Naive thymus-derived CD4-positive, alpha-beta T cell (primary cell): ENCODE data around the gene SOCS6. TPM values are rescaled to one million over a fixed set of nuclear protein-coding genes. Genes with fewer than 3 reads are reported as not detected.
"Not testable (repeated sequence)": the region's sequence is repeated elsewhere in the genome, so short reads cannot be mapped to it uniquely, and the experiment has no call there.

Experiments
- ATAC-seq: fragments of 150-1000 bp; cut with Tn5 transposase; 2 replicates; pipeline ENCODE4 v1.10.0; 2021; ENCODE audit warnings: mild to moderate bottlenecking, moderate library complexity
- CTCF ChIA-PET: fragments of 350-600 bp; sonication (Branson Sonifier 250); formaldehyde crosslinking; loops from one replicate; lab custom pipeline; 2021; ENCODE audit warnings: antibody characterized with exemption; lab: Charles Lee
- POLR2A ChIA-PET: fragments of 350-600 bp; sonication (Branson Sonifier 250); formaldehyde crosslinking; loops from one replicate; lab custom pipeline; 2021; ENCODE audit warnings: antibody characterized with exemption, inconsistent platforms; lab: Charles Lee
- DNase-seq, 9 donors: peaks; one replicate each; pipeline versions ENCODE4 v3.0.0 to v3.0.0-alpha.2; 2020 to 2022; ENCODE audit warnings: mixed read lengths in 1 of 9
- H3K27ac ChIP-seq: one replicate; pipeline ENCODE4 v1.7.0; 2013; ENCODE audit warnings: mild to moderate bottlenecking, low read depth, low read length, moderate library complexity
- H3K27me3 ChIP-seq, 2 donors: one replicate each; pipeline ENCODE4 v1.7.0; 2013; ENCODE audit warnings: low read length in 2 of 2, mild to moderate bottlenecking in 2 of 2, moderate library complexity in 2 of 2; ENCODE audit not compliant: control insufficient read depth in 2 of 2, insufficient read depth in 2 of 2
- H3K36me3 ChIP-seq, 3 experiments: 1 replicate in 2 of 3; 2 replicates in 1 of 3; pipeline ENCODE4 v1.7.0; 2013; ENCODE audit warnings: low read length in 3 of 3, mild to moderate bottlenecking in 3 of 3, moderate library complexity in 1 of 3; ENCODE audit not compliant: insufficient read depth in 3 of 3, control insufficient read depth in 2 of 3
- H3K4me1 ChIP-seq, 2 donors: one replicate each; pipeline ENCODE4 v1.7.0; 2013; ENCODE audit warnings: low read length in 2 of 2, mild to moderate bottlenecking in 2 of 2, moderate library complexity in 1 of 2; ENCODE audit not compliant: control insufficient read depth in 2 of 2, insufficient read depth in 2 of 2
- H3K4me3 ChIP-seq: 2 replicates; pipeline ENCODE4 v1.7.0; 2013; ENCODE audit warnings: mild to moderate bottlenecking, low read length
- H3K9me3 ChIP-seq, 3 experiments: 1 replicate in 2 of 3; 2 replicates in 1 of 3; pipeline ENCODE4 v1.7.0; 2013; ENCODE audit warnings: low read length in 3 of 3; ENCODE audit not compliant: control insufficient read depth in 2 of 3
- H3K27ac Mint-ChIP-seq, 9 donors: one replicate each; pipeline ENCODE4 v1.8.0; 2020 to 2022; ENCODE audit warnings: mixed read lengths in 9 of 9, mild to moderate bottlenecking in 8 of 9, moderate library complexity in 5 of 9, inconsistent platforms in 2 of 9
- H3K27me3 Mint-ChIP-seq, 5 donors: one replicate each; pipeline ENCODE4 v1.8.0; 2021 to 2022; ENCODE audit warnings: mixed read lengths in 5 of 5, mild to moderate bottlenecking in 1 of 5
- H3K36me3 Mint-ChIP-seq, 5 donors: one replicate each; pipeline ENCODE4 v1.8.0; 2020 to 2022; ENCODE audit warnings: mixed read lengths in 5 of 5, mild to moderate bottlenecking in 3 of 5, inconsistent platforms in 1 of 5
- H3K4me1 Mint-ChIP-seq, 7 donors: one replicate each; pipeline ENCODE4 v1.8.0; 2020 to 2022; ENCODE audit warnings: mixed read lengths in 7 of 7, mild to moderate bottlenecking in 3 of 7, inconsistent platforms in 1 of 7
- H3K4me3 Mint-ChIP-seq, 10 donors: one replicate each; pipeline ENCODE4 v1.8.0; 2020 to 2022; ENCODE audit warnings: mild to moderate bottlenecking in 10 of 10, mixed read lengths in 10 of 10, moderate library complexity in 6 of 10, inconsistent platforms in 2 of 10
- H3K9me3 Mint-ChIP-seq, 11 donors: one replicate each; pipeline ENCODE4 v1.8.0; 2020 to 2022; ENCODE audit warnings: mixed read lengths in 11 of 11, mild to moderate bottlenecking in 4 of 11, inconsistent platforms in 1 of 11, moderate library complexity in 1 of 11
- intact Hi-C, 2 donors: fragments of 100-400 bp; cut with micrococcal nuclease; formaldehyde crosslinking; loops; one replicate each; pipeline ENCODE4 v1.15.1; 2023
- polyA plus RNA-seq, 2 donors: library from polyadenylated mRNA; unstranded; fragments of 300-500 nt; fragmentation: Illumina TruSeq; gene quantifications; one replicate each; pipeline ENCODE4 v1.2.3, GENCODE V29; 2021
- total RNA-seq, 6 experiments: library from RNA in 5 of 6; stranded (reverse) in 5 of 6; gene quantifications; 1 replicate in 5 of 6; 2 replicates in 1 of 6; pipeline ENCODE4 v1.2.3 and lab custom pipeline; 2021 to 2026

SOCS6 gene, protein sequence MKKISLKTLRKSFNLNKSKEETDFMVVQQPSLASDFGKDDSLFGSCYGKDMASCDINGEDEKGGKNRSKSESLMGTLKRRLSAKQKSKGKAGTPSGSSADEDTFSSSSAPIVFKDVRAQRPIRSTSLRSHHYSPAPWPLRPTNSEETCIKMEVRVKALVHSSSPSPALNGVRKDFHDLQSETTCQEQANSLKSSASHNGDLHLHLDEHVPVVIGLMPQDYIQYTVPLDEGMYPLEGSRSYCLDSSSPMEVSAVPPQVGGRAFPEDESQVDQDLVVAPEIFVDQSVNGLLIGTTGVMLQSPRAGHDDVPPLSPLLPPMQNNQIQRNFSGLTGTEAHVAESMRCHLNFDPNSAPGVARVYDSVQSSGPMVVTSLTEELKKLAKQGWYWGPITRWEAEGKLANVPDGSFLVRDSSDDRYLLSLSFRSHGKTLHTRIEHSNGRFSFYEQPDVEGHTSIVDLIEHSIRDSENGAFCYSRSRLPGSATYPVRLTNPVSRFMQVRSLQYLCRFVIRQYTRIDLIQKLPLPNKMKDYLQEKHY
- 1 to 10 TPM; 1.8 to 4.6 (median 4.2) TPM for total RNA-seq
- 1 to 10 TPM in 1 of 2 donors, under 1 TPM in 1; 0.52 to 1.4 TPM for polyA plus RNA-seq
- 4.4 reads per million, percentile 22 among the genes with 10 or more reads in this experiment for total RNA-seq (lab: John Stamatoyannopoulos, UW)

DNA sequence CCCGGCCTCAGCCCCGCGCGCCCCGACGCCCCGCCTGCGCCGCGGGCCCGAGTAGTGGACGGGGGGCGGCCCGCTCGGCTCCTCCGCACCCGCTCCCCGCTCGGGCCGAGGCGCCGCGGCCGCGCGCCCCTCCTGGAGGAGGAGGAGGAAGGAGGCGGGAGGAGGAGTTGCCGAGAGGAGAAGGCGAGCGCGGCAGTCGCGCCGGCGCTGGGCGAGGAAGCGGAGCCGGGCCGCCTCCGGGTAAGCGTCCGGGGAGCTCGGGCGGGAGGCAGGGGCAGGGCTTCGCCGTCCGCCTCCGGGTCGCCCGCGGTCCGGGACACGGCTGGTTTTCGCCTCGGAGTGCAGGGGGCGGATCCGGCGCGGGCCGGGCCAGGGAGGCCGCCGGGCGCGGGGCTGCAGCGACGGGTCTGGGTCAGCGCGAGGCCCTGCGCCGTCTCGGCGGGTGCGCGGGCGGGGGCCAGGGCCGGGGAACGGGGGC is at the start of gene SOCS6:
Gene SOCS6 (plus strand): TSS at position 195 of the 478 bp plus-strand sequence. CDS start 35,624 bp downstream, outside the sequence.
- peaks cover 13 to 57% (median 41%) of the 10 kb centered on the region in 5 donors for H3K27me3 Mint-ChIP-seq
- Histone ChIP-seq H3K27ac (no peak within 1 kb of the TSS), H3K36me3 (no peaks in the 10 kb centered on the region), H3K4me3 (peak within 1 kb of the TSS; percentile 48), H3K4me1 (no peaks in the 10 kb centered on the region), H3K27me3 (no peaks in the 10 kb centered on the region), H3K9me3 (no peaks in the 10 kb centered on the region)
- ATAC-seq (peak; percentile 67), DNase-seq (peak in 7 of 9 donors; percentile 12 to 63 (median 26))
- H3K27ac Mint-ChIP-seq: peak within 1 kb of the TSS in 7 of 9 donors; percentile 4 to 92 (median 46)
- H3K9me3 Mint-ChIP-seq: peaks cover 0 to 8% (median 0%) of the 10 kb centered on the region in 11 donors
- peaks cover 0 to 5% (median 0%) of the 10 kb centered on the region in 5 donors for H3K36me3 Mint-ChIP-seq
- ChIA-PET CTCF (no interaction called here), POLR2A (no interaction called here)
- peak within 1 kb of the TSS; percentile 84 to 93 (median 88) for H3K4me3 Mint-ChIP-seq
- H3K4me1 Mint-ChIP-seq: peaks cover 10 to 29% (median 26%) of the 10 kb centered on the region in 7 donors
- intact Hi-C loops: loop anchor here (2.0 to 10.0 kb wide), 2 partner anchors 84 to 146 kb away; partner anchors contain the start of gene RTTN (in 2 of the 2)

DNA sequence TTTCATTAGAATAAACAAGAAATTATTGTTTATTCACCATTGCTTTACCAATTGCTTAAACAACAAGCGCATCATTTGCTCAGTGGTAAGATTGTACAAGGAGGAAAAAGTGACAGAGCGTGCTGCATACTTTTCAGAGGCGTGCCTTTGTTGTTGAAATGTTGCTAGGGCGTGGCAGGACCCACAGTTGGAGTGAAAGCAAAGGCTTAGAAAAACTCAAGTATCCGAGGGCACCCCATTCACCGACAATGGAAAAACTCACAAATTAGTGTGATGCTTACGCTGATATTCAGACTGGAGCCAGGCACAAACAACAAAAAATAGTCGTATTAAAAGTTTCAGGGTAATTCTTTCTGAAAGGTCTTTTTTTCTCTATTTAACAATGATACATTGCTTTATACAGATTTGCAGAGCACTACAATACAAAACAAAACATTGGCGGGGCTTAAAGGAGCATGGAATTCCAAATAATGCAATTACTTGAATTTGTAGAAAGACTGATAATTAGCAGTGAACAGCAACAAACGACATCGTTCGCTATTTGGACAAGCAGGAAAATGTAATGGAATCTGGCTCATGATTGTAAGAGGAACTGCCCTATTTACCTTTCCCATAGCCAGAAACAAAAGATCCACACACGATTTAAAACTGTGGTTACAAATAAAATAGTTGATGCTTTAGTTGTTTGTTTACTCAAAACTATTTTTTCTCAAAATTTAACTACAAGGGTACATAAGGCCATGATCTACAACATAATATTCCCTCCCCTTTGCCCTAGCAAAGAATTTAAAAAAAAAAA is 45.5 kb upstream of the SOCS6 start:
- Mint-ChIP-seq H3K4me1 (no peaks in the 10 kb centered on the region), H3K9me3 (peaks cover 0 to 7% (median 0%) of the 10 kb centered on the region in 11 donors), H3K27me3 (peaks cover 0 to 20% (median 13%) of the 10 kb centered on the region in 5 donors), H3K36me3 (no peaks in the 10 kb centered on the region), H3K27ac (no peak overlapping the region), H3K4me3 (no peak overlapping the region)
- Histone ChIP-seq H3K4me1 (no peaks in the 10 kb centered on the region), H3K27me3 (no peaks in the 10 kb centered on the region), H3K36me3 (no peaks in the 10 kb centered on the region), H3K9me3 (no peaks in the 10 kb centered on the region), H3K27ac (no peak overlapping the region), H3K4me3 (no peak overlapping the region)
- no peak for ATAC-seq
- intact Hi-C loops: no loop called here
- ChIA-PET POLR2A (no interaction called here), CTCF (no interaction called here)
- DNase-seq: no peak

DNA sequence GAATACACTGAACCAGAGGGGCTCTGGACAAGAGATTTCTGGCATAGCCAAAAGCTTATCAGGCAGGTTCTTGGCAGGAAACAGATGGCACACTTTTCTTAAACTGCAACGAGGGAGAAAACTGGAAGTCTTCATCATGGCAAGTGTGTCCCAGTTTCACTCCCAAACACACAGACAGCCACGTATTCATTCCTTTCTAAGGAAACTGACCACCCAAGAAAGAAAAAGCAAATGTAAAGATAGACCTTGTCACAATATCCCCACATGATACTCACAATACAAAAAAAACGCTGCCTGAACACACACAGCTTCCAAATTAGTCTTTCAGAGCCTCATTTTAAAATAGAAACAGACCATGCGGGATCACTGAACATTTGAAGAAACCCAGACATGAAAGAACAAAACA is 42.8 kb upstream of the SOCS6 start:
- Histone ChIP-seq H3K36me3 (no peaks in the 10 kb centered on the region), H3K4me3 (no peak overlapping the region), H3K9me3 (no peaks in the 10 kb centered on the region), H3K27me3 (no peaks in the 10 kb centered on the region), H3K27ac (no peak overlapping the region), H3K4me1 (no peaks in the 10 kb centered on the region)
- intact Hi-C loops: no loop called here
- Mint-ChIP-seq H3K36me3 (no peaks in the 10 kb centered on the region), H3K4me3 (no peak overlapping the region), H3K4me1 (no peaks in the 10 kb centered on the region), H3K9me3 (peaks cover 0 to 4% (median 0%) of the 10 kb centered on the region in 11 donors), H3K27me3 (peaks cover 0 to 6% (median 0%) of the 10 kb centered on the region in 5 donors), H3K27ac (no peak overlapping the region)
- ChIA-PET POLR2A (no interaction called here), CTCF (no interaction called here)
- DNase-seq (no peak), ATAC-seq (no peak)

DNA sequence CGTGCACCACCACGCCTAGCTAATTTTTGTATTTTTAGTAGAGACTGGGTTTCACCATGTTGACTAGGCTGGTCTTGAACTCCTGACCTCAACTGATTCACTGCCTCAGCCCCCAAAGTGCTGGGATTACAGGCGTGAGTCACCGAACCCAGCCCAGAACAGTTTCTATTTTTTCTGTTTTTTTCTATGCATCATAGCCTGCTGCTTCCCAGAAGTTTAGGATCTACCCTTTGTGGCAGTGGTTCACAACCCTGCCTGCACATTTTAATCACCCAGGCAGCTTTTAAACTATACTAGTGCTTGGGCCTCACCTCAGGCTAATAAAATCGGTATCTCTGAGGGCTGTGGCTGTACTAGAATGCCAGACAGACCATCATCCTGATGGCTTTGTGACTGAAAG is 39.7 kb upstream of the SOCS6 start:
- no peak overlapping the region for H3K27ac ChIP-seq
- intact Hi-C loops: no loop called here
- H3K27ac Mint-ChIP-seq: no peak overlapping the region
- no peaks in the 10 kb centered on the region for H3K36me3 Mint-ChIP-seq
- ATAC-seq (no peak), DNase-seq (no peak)
- ChIA-PET CTCF (no interaction called here), POLR2A (no interaction called here)
- H3K4me1 ChIP-seq: no peaks in the 10 kb centered on the region
- H3K4me3 Mint-ChIP-seq: no peak overlapping the region
- H3K36me3 ChIP-seq: no peaks in the 10 kb centered on the region
- H3K4me1 Mint-ChIP-seq: no peaks in the 10 kb centered on the region
- H3K9me3 ChIP-seq: no peaks in the 10 kb centered on the region
- H3K27me3 Mint-ChIP-seq: peaks cover 0 to 6% (median 0%) of the 10 kb centered on the region in 5 donors
- H3K27me3 ChIP-seq: no peaks in the 10 kb centered on the region
- peaks cover 0 to 1% (median 0%) of the 10 kb centered on the region in 11 donors for H3K9me3 Mint-ChIP-seq
- H3K4me3 ChIP-seq: no peak overlapping the region

DNA sequence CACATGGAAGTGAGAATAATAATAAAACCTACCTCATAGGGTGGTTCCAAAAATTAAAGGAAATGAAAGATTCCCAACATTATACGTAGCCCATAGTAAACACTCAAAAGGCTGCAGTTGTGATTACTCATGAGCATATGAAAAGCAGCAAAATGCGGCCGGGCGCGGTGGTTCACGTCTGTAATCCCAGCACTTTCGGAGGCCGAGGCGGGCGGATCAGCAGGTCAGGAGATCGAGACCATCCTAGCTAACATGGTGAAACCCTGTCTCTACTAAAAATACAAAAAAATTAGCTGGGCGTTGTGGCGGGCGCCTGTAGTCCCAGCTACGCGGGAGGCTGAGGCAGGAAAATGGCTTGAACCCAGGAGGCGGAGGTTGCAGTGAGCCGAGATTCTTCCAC is 39.0 kb upstream of the SOCS6 start:
- H3K27me3 Mint-ChIP-seq, H3K4me1 ChIP-seq, H3K27me3 ChIP-seq, H3K27ac Mint-ChIP-seq, DNase-seq, H3K36me3 ChIP-seq, CTCF ChIA-PET, H3K9me3 Mint-ChIP-seq, H3K9me3 ChIP-seq, H3K4me3 Mint-ChIP-seq, intact Hi-C loops, H3K36me3 Mint-ChIP-seq, H3K4me1 Mint-ChIP-seq, ATAC-seq, POLR2A ChIA-PET, H3K4me3 ChIP-seq, H3K27ac ChIP-seq: not testable (repeated sequence)

DNA sequence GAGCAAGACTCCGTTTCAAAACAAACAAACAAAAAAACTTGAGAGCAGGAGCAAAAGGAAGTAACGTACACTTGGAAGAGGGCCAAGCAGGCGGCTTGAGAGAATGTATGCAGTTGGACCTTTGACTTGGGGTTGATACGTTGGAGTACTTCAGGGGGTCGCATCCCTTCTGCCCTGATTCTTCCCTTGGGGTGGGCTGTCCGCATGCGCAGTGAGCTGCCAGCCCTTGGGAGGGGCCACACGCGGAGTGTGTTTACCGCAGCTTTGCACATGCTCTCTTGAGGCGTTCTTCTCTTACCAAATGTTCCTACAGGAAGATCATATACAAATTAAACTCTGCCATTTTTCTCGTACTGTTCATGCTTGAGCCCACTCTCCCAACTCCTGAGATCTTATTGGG is 38.1 kb upstream of the SOCS6 start:
- intact Hi-C loops: no loop called here
- Histone ChIP-seq H3K27me3 (no peaks in the 10 kb centered on the region), H3K4me3 (no peak overlapping the region), H3K9me3 (no peaks in the 10 kb centered on the region), H3K36me3 (no peaks in the 10 kb centered on the region), H3K4me1 (no peaks in the 10 kb centered on the region), H3K27ac (no peak overlapping the region)
- peaks cover 0 to 1% (median 0%) of the 10 kb centered on the region in 11 donors for H3K9me3 Mint-ChIP-seq
- POLR2A ChIA-PET: no interaction called here
- CTCF ChIA-PET: no interaction called here
- ATAC-seq (no peak), DNase-seq (no peak)
- no peaks in the 10 kb centered on the region for H3K36me3 Mint-ChIP-seq
- H3K4me3 Mint-ChIP-seq: no peak overlapping the region
- peaks cover 0 to 13% (median 0%) of the 10 kb centered on the region in 5 donors for H3K27me3 Mint-ChIP-seq
- H3K27ac Mint-ChIP-seq: no peak overlapping the region
- no peaks in the 10 kb centered on the region for H3K4me1 Mint-ChIP-seq
